Esophagus muscularis mucosa (tissue), 3 donors: Measurements from ENCODE around the gene OPRL1.

Experiments
- EP300 ChIP-seq: sonication (generic); formaldehyde crosslinking; IDR thresholded peaks from one replicate; pipeline ENCODE4 v1.6.1; 2017; ENCODE audit warnings: antibody characterized with exemption
- TF ChIP-seq, protein P1 (sequence below), 3 experiments: fragments of 200-600 bp in 2 of 3; fragments of 450-650 bp in 1 of 3; sonication (generic) in 2 of 3; IDR thresholded peaks; one replicate each; pipeline ENCODE4 v1.5.1; 2017 to 2019; ENCODE audit warnings: antibody characterized with exemption in 3 of 3, mild to moderate bottlenecking in 2 of 3, moderate library complexity in 1 of 3

DNA sequence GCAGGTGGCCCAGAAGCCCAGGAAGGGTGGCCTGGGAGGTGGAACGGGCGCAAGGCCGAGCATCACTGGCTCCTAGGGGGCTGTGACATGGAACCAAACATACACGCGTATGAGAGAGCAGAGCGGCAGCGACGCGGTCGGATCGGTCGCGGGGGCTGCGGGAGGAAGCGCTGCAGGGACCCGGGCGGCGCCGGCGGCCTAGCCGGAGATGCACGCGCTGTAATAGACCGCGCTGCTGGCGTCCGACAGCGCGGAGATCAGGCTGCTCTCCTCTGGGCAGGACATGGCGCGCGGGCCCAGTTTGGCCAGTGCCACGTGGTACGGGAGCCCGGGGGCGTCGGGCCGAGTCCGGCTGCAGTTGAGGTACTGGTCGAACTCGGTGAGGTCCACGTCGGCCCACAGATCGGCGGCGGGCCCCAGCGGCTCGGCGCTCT lies 31.9 kb upstream of the OPRL1 start:
- TF ChIP-seq, protein P1, sequence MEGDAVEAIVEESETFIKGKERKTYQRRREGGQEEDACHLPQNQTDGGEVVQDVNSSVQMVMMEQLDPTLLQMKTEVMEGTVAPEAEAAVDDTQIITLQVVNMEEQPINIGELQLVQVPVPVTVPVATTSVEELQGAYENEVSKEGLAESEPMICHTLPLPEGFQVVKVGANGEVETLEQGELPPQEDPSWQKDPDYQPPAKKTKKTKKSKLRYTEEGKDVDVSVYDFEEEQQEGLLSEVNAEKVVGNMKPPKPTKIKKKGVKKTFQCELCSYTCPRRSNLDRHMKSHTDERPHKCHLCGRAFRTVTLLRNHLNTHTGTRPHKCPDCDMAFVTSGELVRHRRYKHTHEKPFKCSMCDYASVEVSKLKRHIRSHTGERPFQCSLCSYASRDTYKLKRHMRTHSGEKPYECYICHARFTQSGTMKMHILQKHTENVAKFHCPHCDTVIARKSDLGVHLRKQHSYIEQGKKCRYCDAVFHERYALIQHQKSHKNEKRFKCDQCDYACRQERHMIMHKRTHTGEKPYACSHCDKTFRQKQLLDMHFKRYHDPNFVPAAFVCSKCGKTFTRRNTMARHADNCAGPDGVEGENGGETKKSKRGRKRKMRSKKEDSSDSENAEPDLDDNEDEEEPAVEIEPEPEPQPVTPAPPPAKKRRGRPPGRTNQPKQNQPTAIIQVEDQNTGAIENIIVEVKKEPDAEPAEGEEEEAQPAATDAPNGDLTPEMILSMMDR (IDR thresholded peaks at IDR 0.05) = no peak
- no peak for TF ChIP-seq EP300
